Activated T-cell treated with anti-CD3 and anti-CD28 coated beads for 48 hours (primary cell): ENCODE measurements around the gene NHSL2.
"Not testable (repeated sequence)": the region's sequence is repeated elsewhere in the genome, so short reads cannot be mapped to it uniquely, and the experiment has no call there.

ENCODE experiments used
- DNase-seq: peaks from one replicate; pipeline ENCODE4 v3.0.0-alpha.2; 2020; ENCODE audit warnings: low read depth

Gene NHSL2

GRCh38 chrX:72041871-72042851 is 131.5 kb downstream of the NHSL2 start:
- DNase-seq = no peak

DNA sequence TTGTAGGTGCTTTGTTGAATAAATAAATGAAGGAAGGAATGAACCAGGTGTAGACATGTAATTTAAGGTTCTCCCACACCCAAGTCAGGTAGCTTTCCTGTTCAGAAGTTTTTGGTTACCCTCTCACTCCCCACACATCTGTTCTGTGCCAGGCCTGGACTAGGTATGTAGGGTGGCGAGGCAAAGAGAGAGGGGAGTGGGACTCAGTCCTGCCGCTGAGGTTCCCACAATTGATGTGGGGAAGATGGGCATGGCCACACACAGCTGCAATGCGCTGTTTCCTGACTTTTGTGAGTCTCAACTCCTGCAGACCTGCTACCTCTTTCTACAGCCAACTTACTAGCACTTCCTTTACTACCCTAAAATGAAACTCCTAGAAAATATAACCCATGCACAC is 132.2 kb downstream of the NHSL2 start:
- no peak for DNase-seq

GRCh38 chrX:72043636-72044035 is 133.0 kb downstream of the NHSL2 start:
- DNase-seq = no peak

DNA sequence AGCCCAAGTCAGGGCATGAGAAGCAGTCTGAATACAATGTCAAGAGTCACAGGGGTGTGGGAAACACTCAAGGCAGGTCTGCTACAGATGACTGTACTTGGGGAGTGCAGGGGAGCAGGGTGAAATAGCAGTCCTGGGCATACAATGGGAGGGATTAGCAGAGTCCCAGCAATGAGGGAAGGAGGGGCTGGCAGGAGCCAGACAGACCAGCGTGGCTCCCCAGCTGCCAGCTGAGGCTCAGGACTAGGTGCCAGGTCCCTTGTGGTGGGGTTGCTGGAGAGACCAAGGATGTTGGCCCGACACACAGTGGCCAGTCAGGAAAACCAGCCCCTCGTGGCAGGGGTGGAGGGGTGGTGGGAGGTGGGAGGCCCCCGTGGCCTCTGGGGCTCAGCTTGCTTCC is 134.5 kb downstream of the NHSL2 start:
- no peak for DNase-seq

- no peak for DNase-seq
Measured at GRCh38 chrX:72045552-72046277, 135.1 kb downstream of the NHSL2 start.

DNA sequence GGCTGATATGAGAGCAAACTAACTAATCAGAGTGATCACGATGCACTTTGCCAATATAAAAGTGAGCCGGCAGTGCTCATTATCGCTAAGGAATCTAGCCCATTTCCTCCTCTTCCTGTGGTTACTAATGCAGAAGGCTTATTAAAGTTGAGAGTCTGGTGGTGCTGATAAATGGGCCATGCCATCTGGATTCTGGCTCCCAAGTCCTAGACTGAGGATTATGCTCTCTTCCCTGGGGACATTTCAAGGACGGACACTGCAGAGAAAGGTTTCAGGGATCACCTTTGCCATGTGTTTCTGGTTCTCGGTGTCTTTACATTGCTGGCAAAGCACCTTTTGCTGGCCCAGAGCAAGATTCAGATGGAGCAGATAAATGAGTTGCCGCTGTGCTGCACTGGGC is 135.8 kb downstream of the NHSL2 start:
- no peak for DNase-seq

GRCh38 chrX:72048510-72049455 is 138.1 kb downstream of the NHSL2 start:
- no peak for DNase-seq

GRCh38 chrX:72050011-72050410 is 139.4 kb downstream of the NHSL2 start:
- DNase-seq = no peak

DNA sequence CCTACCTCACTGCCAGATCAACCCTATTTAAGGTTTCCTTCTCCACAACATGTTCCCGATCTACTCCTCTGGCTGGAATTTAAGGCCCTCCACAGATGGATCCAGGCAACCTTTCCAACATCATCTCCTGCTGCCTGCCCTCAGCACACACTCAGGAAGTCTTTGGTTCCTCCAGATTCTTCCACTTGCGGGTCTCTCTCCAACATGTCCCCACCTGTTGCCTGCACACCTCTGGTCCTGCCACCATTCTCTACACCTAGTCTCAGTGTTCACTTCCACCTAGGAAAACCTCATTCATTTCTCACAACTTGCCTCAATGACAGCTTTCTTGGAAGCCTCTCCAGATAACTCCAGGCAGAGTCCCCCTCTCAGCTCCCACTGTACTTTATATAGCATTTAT is 140.9 kb downstream of the NHSL2 start:
- DNase-seq = no peak

- DNase-seq = no peak
Measured at GRCh38 chrX:72052415-72053090, 141.9 kb downstream of the NHSL2 start.

- DNase-seq = no peak
Measured at GRCh38 chrX:72053508-72053907, 142.9 kb downstream of the NHSL2 start.

GRCh38 chrX:72054779-72055489 is 144.3 kb downstream of the NHSL2 start:
- DNase-seq = no peak

GRCh38 chrX:72057331-72057730 is 146.7 kb downstream of the NHSL2 start:
- DNase-seq = no peak

- no peak for DNase-seq
Measured at GRCh38 chrX:72057849-72058248, 147.2 kb downstream of the NHSL2 start.

DNA sequence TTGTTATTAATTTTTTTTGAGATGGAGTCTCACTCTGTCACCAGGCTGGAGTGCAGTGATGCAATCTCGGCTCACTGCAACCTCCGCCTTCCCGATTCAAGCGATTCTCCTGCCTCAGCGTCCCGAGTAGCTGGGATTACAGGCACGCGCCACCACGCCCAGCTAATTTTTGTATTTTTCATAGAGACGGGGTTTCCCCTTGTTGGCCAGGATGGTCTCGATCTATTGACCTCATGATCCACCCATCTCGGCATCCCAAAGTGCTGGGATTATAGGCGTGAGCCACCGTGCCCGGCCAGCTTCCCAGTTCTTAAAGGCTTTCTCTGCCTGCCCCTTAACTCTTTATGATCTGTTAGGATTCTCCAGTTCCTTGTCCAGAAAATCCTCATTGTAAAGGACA is 147.7 kb downstream of the NHSL2 start:
- DNase-seq = not testable (repeated sequence)

- no peak for DNase-seq
Measured at GRCh38 chrX:72060196-72060920, 149.7 kb downstream of the NHSL2 start.

DNA sequence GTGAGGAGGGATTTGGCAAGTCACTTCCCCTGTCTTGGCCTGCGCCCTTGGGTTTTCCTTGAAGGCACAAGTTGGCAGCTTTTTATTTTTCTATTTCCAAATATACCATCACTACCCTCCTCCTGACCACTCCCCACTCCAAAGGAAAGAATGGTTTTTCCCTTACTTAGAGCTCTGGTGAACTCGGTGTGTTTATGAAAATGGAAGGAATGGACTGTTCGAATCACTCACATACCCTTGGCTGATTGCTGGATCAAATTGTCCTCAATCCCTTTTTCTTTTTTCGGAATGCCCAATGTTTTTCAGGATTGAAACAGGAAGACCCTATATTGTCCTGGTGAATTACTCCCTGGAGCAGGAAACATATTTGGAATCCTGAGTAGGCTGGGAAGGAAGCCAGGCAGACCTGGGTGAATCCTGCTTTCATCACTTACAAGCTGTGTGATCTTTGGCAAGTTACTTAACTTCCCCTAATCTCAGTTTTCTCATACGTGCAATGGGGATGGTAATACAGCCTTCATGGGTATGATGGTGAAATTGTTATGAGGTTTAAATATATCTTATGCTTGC is 150.4 kb downstream of the NHSL2 start:
- DNase-seq = no peak

- no peak for DNase-seq
Measured at GRCh38 chrX:72062916-72063315, 152.3 kb downstream of the NHSL2 start.

GRCh38 chrX:72069350-72070160 is 158.9 kb downstream of the NHSL2 start:
- no peak for DNase-seq
